Endothelial cell of umbilical vein (primary cell): ENCODE data around the gene TP53TG5. TPM values are rescaled to one million over a fixed set of nuclear protein-coding genes. Genes with fewer than 3 reads are reported as not detected.

Source experiments
- BruUV-seq: library from RNA; stranded (reverse); fragments of 400-500 nt; replicated peaks from 2 replicates; lab custom pipeline; 2021; lab: Mats Ljungman, UMichigan
- CTCF ChIA-PET: fragments of 300-600, 350-600 bp; sonication (Branson Sonifier 250); formaldehyde crosslinking; loops from one replicate; lab custom pipeline; 2021; ENCODE audit warnings: antibody characterized with exemption, inconsistent platforms; lab: Charles Lee
- POLR2A ChIA-PET: fragments of 300-600, 350-600 bp; sonication (Branson Sonifier 250); formaldehyde crosslinking; loops from one replicate; lab custom pipeline; 2021; ENCODE audit warnings: antibody characterized with exemption, inconsistent platforms; lab: Charles Lee
- DNase-seq: peaks from one replicate; pipeline ENCODE4 v3.0.0-alpha.2; 2011; ENCODE audit warnings: low read depth, low spot score
- FAIRE-seq: peaks from 2 replicates; lab custom pipeline; 2011; peaks lifted over from hg19 to GRCh38; lab: Jason Lieb, UNC
- H2AFZ ChIP-seq: 2 replicates; pipeline ENCODE4 v1.6.0; 2012; ENCODE audit warnings: low read depth, low read length, control low read depth, inconsistent platforms
- H3K27ac ChIP-seq: 2 replicates; pipeline ENCODE4 v1.5.1; 2011; ENCODE audit warnings: low read depth, mild to moderate bottlenecking, control low read depth, low read length, moderate library complexity; ENCODE audit not compliant: insufficient read depth
- H3K27me3 ChIP-seq, 2 experiments: 2 replicates each; pipeline versions ENCODE4 v1.6.0 to v1.6.1; 2011; ENCODE audit warnings: low read length in 2 of 2, mixed read lengths in 1 of 2; ENCODE audit not compliant: control insufficient read depth in 2 of 2, insufficient read depth in 2 of 2
- H3K36me3 ChIP-seq, 2 experiments: 2 replicates in 1 of 2; 3 replicates in 1 of 2; pipeline ENCODE4 v1.5.1; 2011; ENCODE audit warnings: low read length in 2 of 2, mild to moderate bottlenecking in 1 of 2, moderate library complexity in 1 of 2; ENCODE audit not compliant: control insufficient read depth in 2 of 2, insufficient read depth in 2 of 2; ENCODE audit errors: extremely low read depth in 1 of 2
- H3K4me1 ChIP-seq: 3 replicates; pipeline ENCODE4 v1.5.1; 2011; ENCODE audit warnings: mild to moderate bottlenecking, low read length; ENCODE audit not compliant: control insufficient read depth, insufficient read depth; ENCODE audit errors: extremely low read depth
- H3K4me2 ChIP-seq: 2 replicates; pipeline ENCODE4 v1.6.1; 2011; ENCODE audit warnings: low read length, control low read depth, mixed read lengths; ENCODE audit not compliant: insufficient read depth
- H3K4me3 ChIP-seq, 3 experiments: fragments of 200-600 bp in 1 of 3; sonication (generic), shearing (Covaris generic) in 1 of 3; replicated peaks in 1 of 3; 2 replicates each; pipeline ENCODE4 v1.5.1; 2011 to 2016; ENCODE audit warnings: control low read depth in 3 of 3, low read length in 3 of 3, mild to moderate bottlenecking in 2 of 3, inconsistent platforms in 1 of 3, low read depth in 1 of 3, moderate library complexity in 1 of 3; ENCODE audit not compliant: insufficient read depth in 1 of 3
- H3K79me2 ChIP-seq: 2 replicates; pipeline ENCODE4 v1.6.0; 2012; ENCODE audit warnings: low read length, inconsistent platforms; ENCODE audit not compliant: control insufficient read depth, insufficient read depth
- H3K9ac ChIP-seq: replicated peaks from 2 replicates; pipeline ENCODE3; 2011; ENCODE audit warnings: low read length, control low read depth; ENCODE audit not compliant: insufficient read depth; ENCODE audit errors: extremely low read depth
- H3K9me1 ChIP-seq: replicated peaks from 3 replicates; pipeline ENCODE4 v1.6.0; 2011; ENCODE audit warnings: mild to moderate bottlenecking, low read length; ENCODE audit not compliant: control insufficient read depth, insufficient read depth; ENCODE audit errors: extremely low read depth
- H3K9me3 ChIP-seq: replicated peaks from 2 replicates; pipeline ENCODE4 v1.5.1; 2012; ENCODE audit warnings: low read length, inconsistent platforms; ENCODE audit not compliant: control insufficient read depth, insufficient read depth
- H4K20me1 ChIP-seq: replicated peaks from 2 replicates; pipeline ENCODE3; 2011; ENCODE audit warnings: mild to moderate bottlenecking, low read length; ENCODE audit not compliant: control insufficient read depth, insufficient read depth; ENCODE audit errors: extremely low read depth
- CTCF ChIP-seq, 2 donors: IDR thresholded peaks; 1 replicate in 1 of 2; 2 replicates in 1 of 2; pipeline ENCODE4 v1.5.1; 2011; ENCODE audit warnings: low read length in 2 of 2, mild to moderate bottlenecking in 2 of 2, moderate library complexity in 2 of 2, control low read depth in 1 of 2, inconsistent platforms in 1 of 2, low read depth in 1 of 2; ENCODE audit not compliant: insufficient read depth in 1 of 2; ENCODE audit errors: extremely low read depth in 1 of 2
- EZH2 ChIP-seq: IDR thresholded peaks from 2 replicates; pipeline ENCODE4 v1.6.1; 2012; ENCODE audit warnings: borderline replicate concordance, low read depth, mild to moderate bottlenecking, moderate library complexity, low read length, inconsistent platforms; ENCODE audit not compliant: severe bottlenecking
- FOS ChIP-seq: IDR thresholded peaks from 2 replicates; pipeline ENCODE4 v1.6.1; 2011; ENCODE audit warnings: mild to moderate bottlenecking, low read length, moderate library complexity, borderline replicate concordance; ENCODE audit not compliant: insufficient read depth
- GATA2 ChIP-seq: IDR thresholded peaks from 2 replicates; pipeline ENCODE4 v1.7.0; 2011; ENCODE audit warnings: low read depth, mild to moderate bottlenecking, moderate library complexity, mixed read lengths, low read length; ENCODE audit not compliant: insufficient read length, insufficient read depth
- JUN ChIP-seq: IDR thresholded peaks from 2 replicates; pipeline ENCODE4 v1.6.1; 2011; ENCODE audit warnings: borderline replicate concordance, low read depth; ENCODE audit not compliant: insufficient read length, insufficient read depth
- MYC ChIP-seq: IDR thresholded peaks from one replicate; pipeline ENCODE4 v1.6.1; 2011; ENCODE audit warnings: mild to moderate bottlenecking, low read depth, low read length
- POLR2A ChIP-seq: IDR thresholded peaks from 2 replicates; pipeline ENCODE4 v1.6.1; 2012; ENCODE audit warnings: low read depth, mild to moderate bottlenecking, control low read depth, low read length
- POLR2AphosphoS5 ChIP-seq: IDR thresholded peaks from 2 replicates; pipeline ENCODE4 v1.6.1; 2012; ENCODE audit warnings: low read depth, mild to moderate bottlenecking, control low read depth, low read length, moderate library complexity; ENCODE audit not compliant: insufficient read depth
- dilution Hi-C: fragments of 300-500 bp; cut with MboI; formaldehyde crosslinking; loops from one replicate; pipeline ENCODE4 v1.15.0; 2019; ENCODE audit warnings: low sequenced_read_pairs; ENCODE audit not compliant: extremely low pct_ligation_motif_present
- intact Hi-C: fragments of 100-400 bp; cut with micrococcal nuclease; formaldehyde crosslinking; loops from one replicate; pipeline ENCODE4 v1.10.0; 2022
- polyA plus RNA-seq, 4 experiments: library from polyadenylated mRNA; depleted of rRNA in 3 of 4; stranded (reverse) in 3 of 4; unstranded in 1 of 4; fragments of >200 nt; gene quantifications; 2 replicates each; pipeline versions ENCODE4 v1.2.1 to v1.2.3, GENCODE V29; 2011 to 2012; ENCODE audit warnings: missing spikeins in 1 of 4
- total RNA-seq: library from RNA; stranded (reverse); gene quantifications from 2 replicates; pipeline ENCODE4 v1.2.3, GENCODE V29; 2021
- TF ChIP-seq, protein P1 (sequence below): IDR thresholded peaks from 2 replicates; pipeline ENCODE4 v1.6.1; 2011; ENCODE audit not compliant: insufficient read depth, insufficient read length

TP53TG5 gene
- total and polyA plus RNA-seq, 2 donors (not counting 3 experiments of a cell fraction or from before 2014, with no cell fraction given) = not detected

DNA sequence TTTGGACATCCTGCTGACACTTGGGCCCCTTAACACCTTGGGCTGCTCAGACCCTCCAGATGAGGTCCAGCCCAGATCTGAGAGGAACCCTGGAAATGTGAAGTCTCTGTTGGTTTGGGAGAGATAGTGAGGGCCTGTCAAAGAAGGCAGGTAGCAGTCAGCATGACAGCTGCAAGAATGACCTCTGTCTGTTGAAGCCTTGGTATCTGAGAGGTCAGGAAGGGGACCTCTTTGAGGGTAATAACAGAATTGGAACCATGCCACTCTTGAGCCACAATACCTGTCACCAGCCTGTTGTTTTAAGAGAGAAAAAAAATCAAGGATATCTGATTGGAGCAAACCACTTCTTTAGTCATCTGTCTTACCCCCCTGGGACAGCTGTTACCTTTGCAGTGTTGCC lies 11.0 kb downstream of the TP53TG5 start:
- no peaks in the 10 kb centered on the region for H3K27me3 ChIP-seq
- no peaks in the 10 kb centered on the region for H3K9me3 ChIP-seq
- H3K4me2 ChIP-seq = no peak overlapping the region
- FAIRE-seq = no peak
- dilution Hi-C loops (no loop called here), intact Hi-C loops (no loop called here)
- no peaks in the 10 kb centered on the region for H3K9me1 ChIP-seq
- H3K79me2 ChIP-seq = peaks cover 12% of the 10 kb centered on the region
- H3K4me3 ChIP-seq = no peak overlapping the region
- H3K9ac ChIP-seq = no peak overlapping the region
- H3K36me3 ChIP-seq = peaks cover 0 to 11% of the 10 kb centered on the region in 2 experiments
- ChIA-PET POLR2A (no interaction called here), CTCF (interaction anchor here (1.2 kb wide), 1 partner anchor 70 kb away, joined by 5 read pairs; no protein-coding TSS in a partner anchor)
- H2AFZ ChIP-seq = no peak overlapping the region
- no peak overlapping the region for H3K27ac ChIP-seq
- TF ChIP-seq GATA2 = no peak
- no peak for TF ChIP-seq POLR2AphosphoS5
- no peak for TF ChIP-seq CTCF (IDR thresholded peaks at IDR 0.05; ENCODE audit: extremely low read depth in 1 of 2, insufficient read depth in 1 of 2, low read depth in 1 of 2, low read length in 2 of 2)
- TF ChIP-seq, protein P1, sequence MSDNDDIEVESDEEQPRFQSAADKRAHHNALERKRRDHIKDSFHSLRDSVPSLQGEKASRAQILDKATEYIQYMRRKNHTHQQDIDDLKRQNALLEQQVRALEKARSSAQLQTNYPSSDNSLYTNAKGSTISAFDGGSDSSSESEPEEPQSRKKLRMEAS = no peak
- no TSS peak for BruUV-seq
- H3K4me1 ChIP-seq = peaks cover 10% of the 10 kb centered on the region
- DNase-seq = no peak
- no peaks in the 10 kb centered on the region for H4K20me1 ChIP-seq

DNA sequence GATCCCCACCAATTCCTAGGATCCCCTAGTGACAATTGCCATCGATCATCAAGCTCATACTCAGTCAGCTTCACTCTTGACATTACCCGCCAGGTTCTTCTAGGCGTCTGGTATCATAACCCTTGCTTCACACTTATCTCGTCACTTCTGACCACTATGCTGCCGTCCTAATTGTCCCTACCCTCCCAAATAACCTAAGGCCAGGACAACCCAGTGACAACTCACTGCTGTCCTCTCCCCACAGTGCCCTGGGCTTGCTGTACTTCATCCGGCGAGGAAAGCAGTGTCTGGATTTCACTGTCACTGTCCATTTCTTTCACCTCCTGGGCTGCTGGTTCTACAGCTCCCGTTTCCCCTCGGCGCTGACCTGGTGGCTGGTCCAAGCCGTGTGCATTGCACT lies 11.5 kb downstream of the TP53TG5 start:
- BruUV-seq = no TSS peak
- peaks cover 12% of the 10 kb centered on the region for H3K79me2 ChIP-seq
- H2AFZ ChIP-seq = no peak overlapping the region
- no peak overlapping the region for H3K27ac ChIP-seq
- H3K4me3 ChIP-seq = no peak overlapping the region
- CTCF ChIA-PET = interaction anchor here (1.2 kb wide), 1 partner anchor 70 kb away, joined by 5 read pairs; no protein-coding TSS in a partner anchor
- POLR2A ChIA-PET = no interaction called here
- no peaks in the 10 kb centered on the region for H4K20me1 ChIP-seq
- no peaks in the 10 kb centered on the region for H3K9me3 ChIP-seq
- no peak for TF ChIP-seq MYC
- no peak for TF ChIP-seq GATA2
- no peak for TF ChIP-seq POLR2A
- TF ChIP-seq FOS = no peak
- no peak for TF ChIP-seq EZH2
- TF ChIP-seq, protein P1 = no peak
- TF ChIP-seq JUN = no peak
- TF ChIP-seq POLR2AphosphoS5 = no peak
- TF ChIP-seq CTCF (IDR thresholded peaks at IDR 0.05; ENCODE audit: extremely low read depth in 1 of 2, insufficient read depth in 1 of 2, low read depth in 1 of 2, low read length in 2 of 2) = no peak
- FAIRE-seq (no peak), DNase-seq (no peak)
- H3K4me1 ChIP-seq = peaks cover 10% of the 10 kb centered on the region
- H3K4me2 ChIP-seq = no peak overlapping the region
- H3K9me1 ChIP-seq = no peaks in the 10 kb centered on the region
- dilution Hi-C loops (no loop called here), intact Hi-C loops (no loop called here)
- H3K27me3 ChIP-seq = no peaks in the 10 kb centered on the region
- no peak overlapping the region for H3K9ac ChIP-seq
- H3K36me3 ChIP-seq = peaks cover 0 to 11% of the 10 kb centered on the region in 2 experiments
